Panc1 (cell line): ENCODE measurements around the gene IFT22. TPM values are rescaled to one million over a fixed set of nuclear protein-coding genes. Genes with fewer than 3 reads are reported as not detected.
A peak's percentile ranks its signal among the peaks of the same experiment; 100 is the strongest.

Experiments used
- ATAC-seq: fragments of 200-7000 bp; cut with Tn5 transposase; 2 replicates; pipeline ENCODE4 v1.9.1; 2020; ENCODE audit warnings: mild to moderate bottlenecking, moderate library complexity
- BruUV-seq: library from RNA; stranded (reverse); fragments of 400-500 nt; replicated peaks from 2 replicates; lab custom pipeline; 2021; lab: Mats Ljungman, UMichigan
- CTCF ChIA-PET: fragments of 300-600 bp; sonication (Branson Sonifier 250); formaldehyde crosslinking; loops from one replicate; lab custom pipeline; 2022; ENCODE audit warnings: antibody characterized with exemption; lab: Charles Lee
- POLR2A ChIA-PET: fragments of 300-600 bp; sonication (Branson Sonifier 250); formaldehyde crosslinking; loops from one replicate; lab custom pipeline; 2022; ENCODE audit warnings: antibody characterized with exemption; lab: Charles Lee
- DNase-seq: peaks from one replicate; pipeline ENCODE4 v3.0.0-alpha.2; 2010; ENCODE audit warnings: low read depth, low spot score
- H3K27ac ChIP-seq: 2 replicates; pipeline ENCODE4 v1.5.1; 2011; ENCODE audit warnings: mild to moderate bottlenecking, low read length, inconsistent platforms
- H3K27me3 ChIP-seq: fragments of 200-500 bp; sonication (Bioruptor generic); 2 replicates; pipeline ENCODE4 v1.6.0; 2014; ENCODE audit warnings: low read length, inconsistent platforms; ENCODE audit not compliant: control insufficient read depth, insufficient read depth
- H3K36me3 ChIP-seq: fragments of 200-500 bp; sonication (Bioruptor generic); 2 replicates; pipeline ENCODE4 v1.5.1; 2014; ENCODE audit warnings: inconsistent platforms, mild to moderate bottlenecking, low read length, moderate library complexity; ENCODE audit not compliant: control insufficient read depth, insufficient read depth
- H3K4me1 ChIP-seq: 2 replicates; pipeline ENCODE4 v1.5.1; 2011; ENCODE audit warnings: inconsistent platforms, mild to moderate bottlenecking, low read length, moderate library complexity; ENCODE audit not compliant: control insufficient read depth, insufficient read depth
- H3K4me3 ChIP-seq, 2 experiments: 2 replicates each; pipeline ENCODE4 v1.5.1; 2011 to 2012; ENCODE audit warnings: low read depth in 2 of 2, low read length in 2 of 2, mild to moderate bottlenecking in 2 of 2, inconsistent platforms in 1 of 2, moderate library complexity in 1 of 2
- H3K9me3 ChIP-seq: fragments of 200-500 bp; sonication (Bioruptor generic); 2 replicates; pipeline ENCODE4 v1.5.1; 2014; ENCODE audit warnings: low read depth, mild to moderate bottlenecking, inconsistent platforms, low read length, moderate library complexity; ENCODE audit not compliant: control insufficient read depth, insufficient read depth
- CTCF ChIP-seq: fragments of 450-650 bp; IDR thresholded peaks from 2 replicates; pipeline ENCODE4 v1.5.1; 2017; ENCODE audit warnings: mild to moderate bottlenecking
- POLR2AphosphoS5 ChIP-seq: IDR thresholded peaks from 2 replicates; pipeline ENCODE4 v1.6.1; 2012; ENCODE audit warnings: mild to moderate bottlenecking, low read depth, low read length, moderate library complexity
- REST ChIP-seq, 2 experiments: IDR thresholded peaks; 2 replicates each; pipeline ENCODE4 v1.6.1; 2011 to 2012; ENCODE audit warnings: low read depth in 2 of 2, control low read depth in 1 of 2, low read length in 1 of 2, mild to moderate bottlenecking in 1 of 2, moderate library complexity in 1 of 2; ENCODE audit not compliant: insufficient read depth in 1 of 2
- SIN3A ChIP-seq: IDR thresholded peaks from 2 replicates; pipeline ENCODE4 v1.6.1; 2012; ENCODE audit warnings: low read depth, mild to moderate bottlenecking, low read length, moderate library complexity, borderline replicate concordance; ENCODE audit not compliant: insufficient read depth
- TCF7L2 ChIP-seq: IDR thresholded peaks from 2 replicates; pipeline ENCODE4 v1.6.1; 2011; ENCODE audit warnings: mild to moderate bottlenecking, low read depth, low read length, inconsistent platforms
- in situ Hi-C: cut with HindIII; loops from 2 replicates; pipeline ENCODE4 v1.10.0; 2016; ENCODE audit warnings: low sequenced_read_pairs, low pct_unique_long_range_greater_than_20kb
- intact Hi-C: fragments of 100-400 bp; cut with micrococcal nuclease; formaldehyde crosslinking; loops from one replicate; pipeline ENCODE4 v1.10.0; 2022; ENCODE audit not compliant: unreplicated experiment
- total RNA-seq: library from RNA; stranded (reverse); gene quantifications from one replicate; pipeline ENCODE4 v1.2.1, GENCODE V29; 2021; ENCODE audit not compliant: unreplicated experiment

Gene IFT22
- total RNA-seq, 1 experiment from 2014 or later, result 42.4 TPM

- TF ChIP-seq SIN3A, result no peak
- TF ChIP-seq REST (IDR thresholded peaks at IDR 0.05; ENCODE audit: insufficient read depth in 1 of 2, low read depth in 2 of 2, low read length in 1 of 2), result no peak
- no peak for TF ChIP-seq CTCF
- TF ChIP-seq POLR2AphosphoS5, result no peak
- TF ChIP-seq TCF7L2, result no peak
- no peaks in the 10 kb centered on the region for H3K36me3 ChIP-seq
Measured at GRCh38 chr7:101365956-101366355, 44.3 kb upstream of the IFT22 start.

GRCh38 chr7:101363734-101364374 lies 42.2 kb upstream of the IFT22 start:
- intact Hi-C loops (loop anchor here (10.0 kb wide), 2 partner anchors 51 to 141 kb away; no protein-coding TSS in a partner anchor), in situ Hi-C loops (no loop called here)
- H3K4me1 ChIP-seq, result peaks cover 18% of the 10 kb centered on the region
- DNase-seq (peak; percentile 7), ATAC-seq (peak; percentile 94)
- TF ChIP-seq TCF7L2 (peak; percentile 41; the same call in 1 of the 2 replicates), CTCF (peak; percentile 97), REST (IDR thresholded peaks at IDR 0.05; ENCODE audit: insufficient read depth in 1 of 2, low read depth in 2 of 2, low read length in 1 of 2) (no peak)
- H3K9me3 ChIP-seq, result no peaks in the 10 kb centered on the region
- no peaks in the 10 kb centered on the region for H3K36me3 ChIP-seq
- no peaks in the 10 kb centered on the region for H3K27me3 ChIP-seq
- ChIA-PET POLR2A (interaction anchor here (0.7 kb wide), 1 partner anchor 152 kb away, joined by 3 read pairs; no protein-coding TSS in a partner anchor), CTCF (interaction anchor here (0.7 to 1.2 kb wide), 5 partner anchors 11 to 130 kb away, joined by 3 to 4 read pairs (median 3); no protein-coding TSS in a partner anchor)
- no TSS peak for BruUV-seq
- H3K27ac ChIP-seq, result peak overlapping the region; percentile 86
- peak overlapping the region; percentile 58 to 69 for H3K4me3 ChIP-seq

More at GRCh38 chr7:101365956-101366355, 44.3 kb upstream of the IFT22 start:
- Histone ChIP-seq H3K4me1 (peaks cover 18% of the 10 kb centered on the region), H3K4me3 (no peak overlapping the region), H3K27ac (peak overlapping the region; percentile 52; the same call in 1 of the 2 replicates), H3K27me3 (no peaks in the 10 kb centered on the region), H3K9me3 (no peaks in the 10 kb centered on the region)
- intact Hi-C loops, result loop anchor here (10.0 kb wide), 2 partner anchors 49 to 139 kb away; no protein-coding TSS in a partner anchor
- ChIA-PET POLR2A (interaction anchor here (0.6 kb wide), 1 partner anchor 35 kb away, joined by 3 read pairs; no protein-coding TSS in a partner anchor), CTCF (no interaction called here)
- no TSS peak for BruUV-seq
- DNase-seq, result no peak
- ATAC-seq, result no peak
- in situ Hi-C loops, result no loop called here
